Stimulated activated CD4-positive, alpha-beta T cell treated with anti-CD3 and anti-CD28 coated beads, Interleukin-4, amount 100 ng/mL, for 4 hours (primary cell): ENCODE results near the gene XRCC4.

Source experiments
- DNase-seq, 2 experiments: peaks; one replicate each; pipeline ENCODE4 v3.0.0-alpha.2; 2020

The XRCC4 gene

GRCh38 chr5:83071286-83072051, 5.9 kb upstream of the XRCC4 start:
- DNase-seq, result no peak

DNA sequence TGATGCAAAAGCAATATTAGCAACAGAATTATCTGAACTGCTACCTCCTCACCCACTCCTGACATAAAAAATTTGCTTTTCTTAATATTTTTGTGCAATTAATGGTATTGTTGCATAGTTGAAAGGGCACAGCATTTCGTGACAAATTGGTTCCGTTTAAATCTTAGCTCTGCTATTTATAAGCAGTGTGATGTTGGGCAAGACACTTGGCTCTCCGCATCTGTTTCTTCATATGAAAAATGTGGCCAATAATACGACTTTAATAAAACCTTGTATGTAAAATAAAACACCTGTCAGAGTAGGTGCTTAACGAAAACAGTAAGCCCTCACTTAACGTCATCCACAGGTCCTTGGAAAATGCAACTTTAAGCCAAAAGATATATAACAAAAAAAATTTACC, 4.4 kb upstream of the XRCC4 start:
- DNase-seq, result no peak

DNA sequence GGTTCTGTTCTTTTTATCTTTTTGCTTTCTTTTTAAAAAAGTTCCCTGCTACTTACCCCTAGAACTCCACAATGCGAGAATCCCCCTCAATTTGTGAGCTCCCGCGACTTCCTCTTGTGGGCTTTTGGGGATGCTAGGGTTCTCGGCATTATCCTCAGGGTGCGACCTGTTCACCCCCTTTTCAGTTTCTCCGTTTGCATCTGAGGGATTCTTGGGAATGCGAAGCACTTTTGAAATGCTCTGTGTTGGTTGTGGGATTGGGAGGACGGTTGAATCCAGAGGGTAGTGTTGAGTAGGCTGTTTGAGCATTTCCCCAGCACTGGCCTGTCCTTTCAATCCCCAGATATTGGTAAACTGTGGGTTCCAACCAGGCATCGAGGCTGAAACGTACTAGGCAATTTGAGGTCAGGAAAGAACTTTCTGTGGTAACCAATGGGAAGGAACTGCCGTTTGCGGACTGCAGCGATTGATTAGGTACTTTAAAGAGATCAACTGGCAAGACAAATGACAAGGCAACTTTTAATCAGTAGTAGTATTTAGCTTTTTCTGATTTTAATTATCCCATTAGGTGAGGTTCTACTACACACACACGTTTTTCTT, 415 bp downstream of the XRCC4 start:
- no peak for DNase-seq

- DNase-seq, result no peak
These were observed 5.4 kb downstream of the XRCC4 start for GRCh38 chr5:83082750-83083149.

GRCh38 chr5:83084336-83084735, 7.0 kb downstream of the XRCC4 start:
- DNase-seq, result no peak

- DNase-seq, result no peak
These were observed 7.8 kb downstream of the XRCC4 start for GRCh38 chr5:83085106-83085505.

DNA sequence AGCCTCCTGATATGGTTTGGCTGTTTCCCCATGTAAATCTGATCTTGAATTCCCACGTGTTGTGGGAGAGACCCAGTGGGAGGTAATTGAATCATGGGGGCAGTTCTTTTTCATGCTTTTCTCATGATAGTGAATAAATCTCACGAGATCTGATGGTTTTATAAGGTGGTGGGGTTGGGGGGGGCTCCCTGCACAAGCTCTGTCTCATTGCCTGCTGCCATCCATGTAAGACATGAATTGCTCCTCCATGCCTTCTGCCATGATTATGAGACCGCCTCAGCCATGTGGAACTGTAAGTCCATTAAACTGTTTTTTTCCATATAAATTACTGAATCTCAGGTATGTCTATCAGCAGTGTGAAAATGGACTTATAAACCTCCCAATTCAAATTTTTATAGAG, 12.8 kb downstream of the XRCC4 start:
- DNase-seq, result no peak

DNA sequence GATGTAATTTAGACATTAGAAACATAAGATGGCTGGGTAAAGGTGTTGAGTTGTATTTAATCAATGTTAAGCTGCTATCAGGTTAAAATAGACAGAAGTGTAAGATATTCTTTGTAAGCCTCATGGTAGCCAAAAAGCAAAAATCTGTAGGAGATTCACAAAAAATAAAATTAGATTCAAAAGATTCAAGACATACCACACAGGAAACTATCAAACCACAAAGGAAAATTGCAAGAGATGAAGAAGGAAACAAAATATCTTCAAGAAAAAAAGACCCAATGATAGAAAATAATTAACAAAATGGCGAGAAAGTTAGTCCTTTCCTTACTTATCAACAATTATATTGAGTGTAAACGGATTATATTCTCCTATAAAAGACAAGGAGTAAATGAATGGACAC, 15.3 kb downstream of the XRCC4 start:
- no peak for DNase-seq

- no peak for DNase-seq
These were observed 16.3 kb downstream of the XRCC4 start for GRCh38 chr5:83093692-83094091.

- no peak for DNase-seq
These were observed 18.0 kb downstream of the XRCC4 start for GRCh38 chr5:83095163-83095956.

DNA sequence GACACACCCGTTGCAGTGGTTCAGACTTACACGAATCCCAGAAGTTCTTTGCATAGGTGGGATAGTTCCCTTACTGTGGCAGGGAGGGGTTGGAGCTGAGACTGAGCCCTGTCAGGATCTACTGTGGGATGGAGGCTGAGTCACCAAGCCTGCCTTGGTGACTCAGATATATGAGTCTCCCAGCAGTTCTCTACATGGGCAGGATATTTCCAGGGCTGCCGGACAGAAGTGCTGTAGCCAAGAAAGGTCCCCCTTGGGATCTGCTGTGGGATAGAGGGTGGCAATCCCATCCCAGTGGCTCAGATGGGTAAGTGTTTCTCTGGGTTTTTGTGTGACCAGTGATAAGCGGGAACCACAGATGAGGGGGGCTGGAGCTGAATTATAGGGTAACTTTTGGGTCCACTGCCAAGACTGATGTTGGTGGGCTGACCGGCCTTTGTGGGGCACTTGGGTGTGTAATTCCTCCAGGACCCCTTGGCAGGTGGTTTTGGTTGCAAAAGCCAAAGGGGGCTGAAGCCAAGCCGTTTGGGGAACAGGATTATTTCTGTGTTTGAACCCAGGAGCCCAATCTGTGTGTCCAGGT, 18.7 kb downstream of the XRCC4 start:
- DNase-seq, result no peak

GRCh38 chr5:83096660-83097339, 19.5 kb downstream of the XRCC4 start:
- DNase-seq, result no peak

GRCh38 chr5:83097689-83098231, 20.4 kb downstream of the XRCC4 start:
- DNase-seq, result no peak

DNA sequence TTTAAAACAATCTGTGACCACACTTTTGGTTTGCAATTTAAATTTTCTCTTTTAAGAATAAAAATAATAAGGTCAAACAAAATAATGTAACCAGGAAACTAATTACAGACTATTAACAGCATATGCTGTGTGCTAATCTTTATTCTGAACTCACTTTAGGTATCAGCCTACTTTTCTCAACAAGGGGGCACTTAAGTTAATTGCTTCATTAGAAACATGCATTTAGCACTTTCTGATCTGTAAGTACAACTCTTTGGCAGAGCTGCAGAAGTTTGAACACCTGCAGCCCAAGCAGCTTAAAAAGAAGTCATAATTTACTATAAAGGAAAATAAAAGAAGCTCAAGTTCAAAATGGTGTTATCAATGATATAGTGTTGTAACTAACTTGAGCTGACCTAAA, 21.7 kb downstream of the XRCC4 start:
- no peak for DNase-seq

GRCh38 chr5:83099445-83099844, 22.1 kb downstream of the XRCC4 start:
- DNase-seq, result no peak

DNA sequence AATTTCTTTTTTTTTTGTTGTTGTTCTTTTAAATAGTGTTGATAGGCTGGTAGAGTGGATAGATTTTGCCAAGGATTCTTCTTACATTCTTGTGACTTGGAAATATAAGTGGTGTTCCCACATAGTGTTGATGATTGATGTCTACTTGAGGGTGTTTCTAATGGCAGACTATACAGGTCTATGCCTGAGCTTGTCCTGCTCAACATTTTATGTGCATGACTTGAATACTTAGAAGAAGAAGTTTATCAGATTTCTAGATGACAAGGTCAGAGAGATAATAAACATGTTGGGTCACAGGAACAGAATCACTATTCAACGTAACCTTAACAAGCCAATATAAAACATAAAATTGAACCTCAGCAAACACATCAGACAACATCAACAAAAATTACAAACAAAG, 24.2 kb downstream of the XRCC4 start:
- DNase-seq, result no peak

DNA sequence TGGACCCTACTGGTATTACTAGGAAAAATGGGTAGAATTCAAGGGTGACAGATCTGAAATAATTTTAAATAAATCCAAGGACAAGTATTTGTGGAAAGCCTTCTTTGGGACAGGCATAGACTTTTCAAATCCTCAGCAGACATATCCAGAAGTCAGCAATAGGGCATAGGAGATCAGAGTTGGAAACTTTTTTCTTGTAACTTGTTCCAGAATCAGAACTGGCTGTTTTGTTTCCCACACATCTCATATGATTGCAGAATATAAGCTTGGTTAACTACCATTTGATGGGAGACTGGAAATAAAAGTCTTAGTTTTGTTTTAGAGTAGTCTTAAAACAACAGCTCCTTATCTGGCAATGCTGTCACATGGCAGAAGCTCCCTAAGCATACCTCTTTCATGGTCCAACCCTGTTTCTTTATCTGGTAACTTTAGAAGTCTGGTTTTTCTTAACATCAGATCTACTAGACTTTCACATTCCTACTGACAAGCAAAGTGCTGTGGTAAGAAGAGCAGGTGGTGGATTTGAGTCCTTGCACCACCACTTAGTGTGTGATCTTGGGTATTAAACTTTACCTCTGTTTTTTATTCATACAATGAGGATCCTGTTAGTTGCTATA, 25.1 kb downstream of the XRCC4 start:
- no peak for DNase-seq

DNA sequence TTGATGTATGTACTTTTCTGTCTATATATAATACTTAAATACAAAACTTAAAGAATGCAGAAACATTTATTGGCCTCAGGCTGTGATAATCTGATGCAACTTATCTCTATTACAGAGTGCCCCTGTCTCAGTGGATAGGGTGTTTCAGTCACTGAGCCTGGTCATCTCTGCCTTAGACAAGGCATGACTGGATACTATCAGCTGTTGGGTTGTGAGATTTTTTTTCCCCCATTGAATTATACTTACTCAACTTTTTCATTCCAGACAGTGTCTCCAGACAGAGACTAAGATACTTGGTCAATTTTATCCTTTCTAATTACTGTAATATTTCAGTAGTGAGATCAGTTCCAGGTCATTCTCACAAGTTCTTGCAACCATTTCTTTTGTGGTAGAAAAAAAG, 26.7 kb downstream of the XRCC4 start:
- DNase-seq, result no peak

DNA sequence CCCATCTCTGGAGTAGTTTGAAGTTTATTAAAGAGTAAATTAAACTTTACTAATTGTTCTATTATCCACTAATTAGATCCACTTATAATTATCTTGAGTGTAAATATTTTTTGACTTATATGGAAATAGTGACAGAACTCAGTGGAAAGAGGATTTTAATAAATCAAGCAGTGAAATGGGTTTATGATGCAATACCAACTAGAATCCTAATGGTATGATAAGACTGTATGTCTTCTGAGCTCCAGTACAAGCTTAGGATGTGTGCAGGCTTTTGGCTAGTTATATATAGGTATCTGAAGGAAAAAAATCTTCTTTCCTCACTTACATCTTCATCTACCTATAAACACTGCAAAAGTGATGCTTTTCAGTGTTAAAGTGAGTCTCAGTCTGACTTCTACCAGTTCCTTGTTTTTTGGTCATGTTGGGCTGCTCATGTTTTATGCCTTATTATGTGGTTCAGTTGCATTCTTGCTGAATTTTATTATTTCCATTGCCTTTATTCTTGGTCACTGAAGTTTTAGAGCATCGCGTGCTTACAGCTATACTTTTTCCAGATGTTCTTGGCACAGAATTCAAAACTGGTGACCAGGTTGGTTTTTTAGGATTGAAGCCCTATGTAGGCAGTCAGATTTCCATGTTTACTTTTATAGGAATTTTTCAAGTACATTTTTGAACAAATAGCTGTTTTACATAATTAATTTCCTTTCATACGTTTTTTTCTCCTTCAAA, 30.5 kb downstream of the XRCC4 start:
- DNase-seq, result no peak

DNA sequence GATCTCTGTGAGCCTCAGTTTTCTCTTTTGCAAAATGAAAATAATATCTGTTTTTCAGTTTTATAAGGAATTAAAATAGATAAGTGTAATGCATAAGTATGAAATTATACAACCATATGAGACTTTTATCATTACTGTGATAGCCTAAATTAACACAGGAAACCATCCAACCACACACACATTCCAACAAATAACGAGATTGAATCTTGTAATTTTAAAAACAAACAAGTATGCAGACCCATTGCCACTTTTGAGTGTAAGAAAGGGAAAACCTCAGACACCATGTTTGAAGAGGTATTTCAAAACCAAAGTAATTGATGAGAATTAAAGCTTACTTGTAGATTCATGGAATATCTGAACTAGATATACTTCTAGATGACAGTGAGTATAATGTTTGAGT, 32.0 kb downstream of the XRCC4 start:
- DNase-seq, result no peak

DNA sequence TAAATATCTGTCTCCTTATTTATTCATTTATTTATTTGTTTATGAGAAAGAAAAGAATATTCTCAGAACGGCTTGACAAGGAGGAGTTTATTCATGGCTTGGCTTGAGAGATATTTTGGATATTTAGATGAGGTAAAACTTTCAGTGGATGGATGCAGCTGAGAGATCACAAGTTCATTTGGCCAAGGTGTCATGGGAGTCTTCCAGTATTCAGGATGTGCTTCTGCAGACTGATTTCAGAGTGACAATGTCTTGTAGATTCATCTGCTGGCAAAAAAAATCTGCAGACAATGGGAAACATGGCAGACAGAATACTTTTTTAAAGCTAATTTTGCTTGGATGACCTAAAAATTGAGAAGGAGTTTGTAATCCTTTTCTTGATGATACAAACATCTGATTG, 38.5 kb downstream of the XRCC4 start:
- DNase-seq, result no peak

DNA sequence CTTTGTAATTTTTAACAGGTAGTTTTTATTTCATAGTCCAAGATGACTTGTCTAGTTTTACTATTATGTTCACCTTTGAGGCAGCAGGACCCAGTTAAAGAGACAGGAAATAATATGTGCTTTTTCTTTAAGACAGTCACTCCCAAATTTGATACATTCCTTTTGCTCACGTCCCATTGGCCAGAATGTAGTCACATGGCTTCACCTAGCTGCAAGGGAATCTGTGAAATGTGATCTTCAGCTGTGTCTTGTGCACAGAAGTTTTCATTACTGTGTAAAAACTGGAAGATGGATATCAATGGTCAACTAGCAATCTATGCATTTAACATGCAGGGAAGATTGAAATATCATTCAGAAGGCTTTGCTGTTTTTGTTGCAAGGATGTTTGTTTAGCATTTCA, 41.1 kb downstream of the XRCC4 start:
- no peak for DNase-seq
